ENCODE data around the gene CFAP20DC. TPM values are rescaled to one million over a fixed set of nuclear protein-coding genes. Genes with fewer than 3 reads are reported as not detected.

The CFAP20DC gene
- total RNA-seq, 2 donors from 2014 or later: 6.5 to 9.5 TPM

- Histone ChIP-seq H3K36me3 (ENCODE audit: control insufficient read depth, insufficient read depth, low read length) (no peaks in the 10 kb centered on the region), H3K4me3 (ENCODE audit: low read length) (no peak overlapping the region), H3K27ac (ENCODE audit: low read depth, low read length) (no peak overlapping the region), H3K9ac (ENCODE audit: extremely low read depth, low read length, poor library complexity, severe bottlenecking) (no peak overlapping the region), H3K27me3 (ENCODE audit: control insufficient read depth, insufficient read depth, low read length, poor library complexity, severe bottlenecking) (no peaks in the 10 kb centered on the region), H3K4me1 (ENCODE audit: control insufficient read depth, insufficient read depth, low read length) (peaks cover 2% of the 10 kb centered on the region), H3K9me3 (ENCODE audit: control insufficient read depth, low read length) (no peaks in the 10 kb centered on the region)
- peaks cover 1% of the 10 kb centered on the region for H3K4me1 Mint-ChIP-seq
- 92 to 94% methylated on average over 3 of the region's 3 CpGs for WGBS, 2 experiments (ENCODE audit: insufficient coverage in 1 of 2, insufficient read length in 1 of 2)
- H3K4me3 Mint-ChIP-seq: no peak overlapping the region
- no peaks in the 10 kb centered on the region for H3K27me3 Mint-ChIP-seq (ENCODE audit: insufficient read depth)
- H3K36me3 Mint-ChIP-seq (ENCODE audit: low read depth): peaks cover 1% of the 10 kb centered on the region
- DNase-seq: no peak
- no peaks in the 10 kb centered on the region for H3K9me3 Mint-ChIP-seq
- TF ChIP-seq, protein P1, sequence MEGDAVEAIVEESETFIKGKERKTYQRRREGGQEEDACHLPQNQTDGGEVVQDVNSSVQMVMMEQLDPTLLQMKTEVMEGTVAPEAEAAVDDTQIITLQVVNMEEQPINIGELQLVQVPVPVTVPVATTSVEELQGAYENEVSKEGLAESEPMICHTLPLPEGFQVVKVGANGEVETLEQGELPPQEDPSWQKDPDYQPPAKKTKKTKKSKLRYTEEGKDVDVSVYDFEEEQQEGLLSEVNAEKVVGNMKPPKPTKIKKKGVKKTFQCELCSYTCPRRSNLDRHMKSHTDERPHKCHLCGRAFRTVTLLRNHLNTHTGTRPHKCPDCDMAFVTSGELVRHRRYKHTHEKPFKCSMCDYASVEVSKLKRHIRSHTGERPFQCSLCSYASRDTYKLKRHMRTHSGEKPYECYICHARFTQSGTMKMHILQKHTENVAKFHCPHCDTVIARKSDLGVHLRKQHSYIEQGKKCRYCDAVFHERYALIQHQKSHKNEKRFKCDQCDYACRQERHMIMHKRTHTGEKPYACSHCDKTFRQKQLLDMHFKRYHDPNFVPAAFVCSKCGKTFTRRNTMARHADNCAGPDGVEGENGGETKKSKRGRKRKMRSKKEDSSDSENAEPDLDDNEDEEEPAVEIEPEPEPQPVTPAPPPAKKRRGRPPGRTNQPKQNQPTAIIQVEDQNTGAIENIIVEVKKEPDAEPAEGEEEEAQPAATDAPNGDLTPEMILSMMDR (conservative IDR thresholded peaks at IDR 0.05): no peak
- H3K27ac Mint-ChIP-seq: no peak overlapping the region
Measured at GRCh38 chr3:58835086-58835485, 214.7 kb downstream of the CFAP20DC start.

GRCh38 chr3:58833491-58833890, 216.3 kb downstream of the CFAP20DC start:
- Mint-ChIP-seq H3K4me1 (no peaks in the 10 kb centered on the region), H3K27me3 (ENCODE audit: insufficient read depth) (no peaks in the 10 kb centered on the region), H3K4me3 (no peak overlapping the region), H3K9me3 (no peaks in the 10 kb centered on the region), H3K27ac (no peak overlapping the region), H3K36me3 (ENCODE audit: low read depth) (peaks cover 4% of the 10 kb centered on the region)
- 92 to 100% methylated on average over 1 of the region's 1 CpG for WGBS, 2 experiments (ENCODE audit: insufficient coverage in 1 of 2, insufficient read length in 1 of 2)
- no peak for DNase-seq
- Histone ChIP-seq H3K36me3 (ENCODE audit: control insufficient read depth, insufficient read depth, low read length) (no peaks in the 10 kb centered on the region), H3K27ac (ENCODE audit: low read depth, low read length) (no peak overlapping the region), H3K27me3 (ENCODE audit: control insufficient read depth, insufficient read depth, low read length, poor library complexity, severe bottlenecking) (no peaks in the 10 kb centered on the region), H3K9me3 (ENCODE audit: control insufficient read depth, low read length) (no peaks in the 10 kb centered on the region), H3K4me1 (ENCODE audit: control insufficient read depth, insufficient read depth, low read length) (no peaks in the 10 kb centered on the region), H3K9ac (ENCODE audit: extremely low read depth, low read length, poor library complexity, severe bottlenecking) (no peak overlapping the region), H3K4me3 (ENCODE audit: low read length) (no peak overlapping the region)
- TF ChIP-seq, protein P1 (conservative IDR thresholded peaks at IDR 0.05): no peak

GRCh38 chr3:58829321-58830000, 220.4 kb downstream of the CFAP20DC start:
- Histone ChIP-seq H3K9ac (ENCODE audit: extremely low read depth, low read length, poor library complexity, severe bottlenecking) (no peak overlapping the region), H3K4me1 (ENCODE audit: control insufficient read depth, insufficient read depth, low read length) (no peaks in the 10 kb centered on the region), H3K27ac (ENCODE audit: low read depth, low read length) (no peak overlapping the region), H3K9me3 (ENCODE audit: control insufficient read depth, low read length) (no peaks in the 10 kb centered on the region), H3K4me3 (ENCODE audit: low read length) (no peak overlapping the region), H3K36me3 (ENCODE audit: control insufficient read depth, insufficient read depth, low read length) (no peaks in the 10 kb centered on the region), H3K27me3 (ENCODE audit: control insufficient read depth, insufficient read depth, low read length, poor library complexity, severe bottlenecking) (no peaks in the 10 kb centered on the region)
- no peak overlapping the region for H3K27ac Mint-ChIP-seq
- 77 to 92% methylated on average over 2 to 4 of the region's 4 CpGs for WGBS, 2 experiments (ENCODE audit: insufficient coverage in 1 of 2, insufficient read length in 1 of 2)
- H3K4me1 Mint-ChIP-seq: peaks cover 13% of the 10 kb centered on the region
- H3K9me3 Mint-ChIP-seq: no peaks in the 10 kb centered on the region
- no peak for DNase-seq
- TF ChIP-seq, protein P1 (conservative IDR thresholded peaks at IDR 0.05): no peak
- no peak overlapping the region for H3K4me3 Mint-ChIP-seq
- H3K36me3 Mint-ChIP-seq (ENCODE audit: low read depth): peaks cover 5% of the 10 kb centered on the region
- H3K27me3 Mint-ChIP-seq (ENCODE audit: insufficient read depth): no peaks in the 10 kb centered on the region

Measured in endodermal cell (in vitro differentiated cells).